ENCODE measurements around the gene CLEC4A.

DNA sequence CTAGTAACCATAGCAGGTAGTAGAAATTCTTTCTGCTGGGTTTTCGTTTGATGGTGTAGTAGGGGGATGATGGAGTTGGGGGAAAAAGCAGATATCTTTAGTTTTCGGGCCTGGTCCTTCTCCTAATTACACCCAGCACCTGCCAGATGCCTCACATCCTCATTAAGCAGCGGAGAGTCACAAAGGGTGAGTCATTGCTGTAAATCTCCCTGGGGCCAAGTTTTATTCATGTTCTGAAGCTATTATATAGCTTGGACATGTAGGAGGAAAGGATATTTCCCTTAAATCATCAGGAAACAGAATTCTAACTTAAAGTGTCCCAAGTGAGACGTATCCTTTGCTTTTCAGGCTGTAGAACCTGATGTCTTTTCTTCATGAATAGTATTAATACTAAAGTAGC, 46.2 kb upstream of the CLEC4A start:
- TF ChIP-seq, protein P1, sequence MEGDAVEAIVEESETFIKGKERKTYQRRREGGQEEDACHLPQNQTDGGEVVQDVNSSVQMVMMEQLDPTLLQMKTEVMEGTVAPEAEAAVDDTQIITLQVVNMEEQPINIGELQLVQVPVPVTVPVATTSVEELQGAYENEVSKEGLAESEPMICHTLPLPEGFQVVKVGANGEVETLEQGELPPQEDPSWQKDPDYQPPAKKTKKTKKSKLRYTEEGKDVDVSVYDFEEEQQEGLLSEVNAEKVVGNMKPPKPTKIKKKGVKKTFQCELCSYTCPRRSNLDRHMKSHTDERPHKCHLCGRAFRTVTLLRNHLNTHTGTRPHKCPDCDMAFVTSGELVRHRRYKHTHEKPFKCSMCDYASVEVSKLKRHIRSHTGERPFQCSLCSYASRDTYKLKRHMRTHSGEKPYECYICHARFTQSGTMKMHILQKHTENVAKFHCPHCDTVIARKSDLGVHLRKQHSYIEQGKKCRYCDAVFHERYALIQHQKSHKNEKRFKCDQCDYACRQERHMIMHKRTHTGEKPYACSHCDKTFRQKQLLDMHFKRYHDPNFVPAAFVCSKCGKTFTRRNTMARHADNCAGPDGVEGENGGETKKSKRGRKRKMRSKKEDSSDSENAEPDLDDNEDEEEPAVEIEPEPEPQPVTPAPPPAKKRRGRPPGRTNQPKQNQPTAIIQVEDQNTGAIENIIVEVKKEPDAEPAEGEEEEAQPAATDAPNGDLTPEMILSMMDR (IDR thresholded peaks at IDR 0.05) = no peak
- TF ChIP-seq POLR2A (IDR thresholded peaks at IDR 0.05) = no peak

All from Peyer's patch (tissue), 4 donors.